Measurements from ENCODE around the gene INPP4B. TPM values are rescaled to one million over a fixed set of nuclear protein-coding genes. Genes with fewer than 3 reads are reported as not detected.

INPP4B gene
- total RNA-seq, 1 experiment from 2014 or later: 14.3 TPM

DNA sequence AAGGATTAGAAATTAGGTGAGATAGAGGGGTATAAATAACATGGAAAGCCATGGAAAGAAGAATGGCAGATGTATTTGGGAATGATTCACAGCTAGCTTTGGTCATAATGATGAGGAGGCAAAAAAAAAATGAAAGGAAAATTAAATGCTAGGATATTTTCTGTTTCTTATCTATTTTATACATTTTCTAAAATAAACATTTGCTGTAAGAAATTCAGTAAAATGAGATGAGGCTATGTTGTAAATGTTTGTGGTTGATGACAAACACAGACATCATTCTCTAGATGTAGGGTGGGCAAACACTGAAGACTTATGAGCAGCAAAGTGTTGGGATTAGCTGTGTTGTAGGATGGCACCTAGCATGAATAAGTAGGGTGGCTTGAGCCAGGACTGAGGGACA lies 802.6 kb downstream of the INPP4B start:
- no peaks in the 10 kb centered on the region for H3K9me2 ChIP-seq (ENCODE audit: insufficient read depth)
- no peaks in the 10 kb centered on the region for H3K36me3 ChIP-seq (ENCODE audit: control insufficient read depth in 1 of 2, insufficient read depth in 2 of 2, low read length in 2 of 2)
- no peaks in the 10 kb centered on the region for H4K20me1 ChIP-seq (ENCODE audit: insufficient read depth)
- H3K9ac ChIP-seq (ENCODE audit: low read length): no peak overlapping the region
- no peak for DNase-seq (ENCODE audit: low read depth, low spot score)
- no peak for ATAC-seq
- TF ChIP-seq RAD21 (IDR thresholded peaks at IDR 0.05; ENCODE audit: low read depth) (no peak), EGR1 (IDR thresholded peaks at IDR 0.05; ENCODE audit: low read depth) (no peak), JUND (IDR thresholded peaks at IDR 0.05) (no peak), ELF1 (IDR thresholded peaks at IDR 0.05; ENCODE audit: borderline replicate concordance, low read depth) (no peak), EZH2 (IDR thresholded peaks at IDR 0.05) (no peak), POLR2A (IDR thresholded peaks at IDR 0.05; ENCODE audit: borderline replicate concordance, extremely low read depth, insufficient read depth, insufficient read length) (no peak), CEBPB (IDR thresholded peaks at IDR 0.05; ENCODE audit: low read depth) (no peak), SRF (IDR thresholded peaks at IDR 0.05; ENCODE audit: low read depth) (no peak), SP1 (IDR thresholded peaks at IDR 0.05; ENCODE audit: low read depth) (no peak), EZH2phosphoT487 (IDR thresholded peaks at IDR 0.05; ENCODE audit: borderline replicate concordance) (no peak), CBX3 (IDR thresholded peaks at IDR 0.05; ENCODE audit: low read depth) (no peak)
- TF ChIP-seq, protein P1, sequence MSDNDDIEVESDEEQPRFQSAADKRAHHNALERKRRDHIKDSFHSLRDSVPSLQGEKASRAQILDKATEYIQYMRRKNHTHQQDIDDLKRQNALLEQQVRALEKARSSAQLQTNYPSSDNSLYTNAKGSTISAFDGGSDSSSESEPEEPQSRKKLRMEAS (IDR thresholded peaks at IDR 0.05): no peak
- no TSS peak for BruUV-seq (replicated peaks)
- intact Hi-C loops (cut with micrococcal nuclease): no loop called here
- no peaks in the 10 kb centered on the region for H3K4me1 ChIP-seq (ENCODE audit: control insufficient read depth in 1 of 2, insufficient read depth in 2 of 2, low read length in 2 of 2)
- ChIA-PET POLR2A (no interaction called here), RAD21 (ENCODE audit: low non-redundant PET in 1 of 2, low total read pairs in 2 of 2, uncharacterized antibody in 2 of 2, unreplicated experiment in 2 of 2) (no interaction called here), CTCF (no interaction called here)
- no peaks in the 10 kb centered on the region for H3K79me2 ChIP-seq (ENCODE audit: insufficient read depth, low read length)
- H3K4me2 ChIP-seq (ENCODE audit: low read length): no peak overlapping the region
- no peak overlapping the region for H3K4me3 ChIP-seq (replicated peaks in 1 of 2; ENCODE audit: low read depth in 1 of 2, low read length in 2 of 2)
- no peaks in the 10 kb centered on the region for H3K9me3 ChIP-seq (ENCODE audit: control insufficient read depth in 1 of 2, insufficient read depth in 1 of 2, low read depth in 1 of 2, low read length in 2 of 2)
- H3K27me3 ChIP-seq (ENCODE audit: insufficient read depth, low read length): no peaks in the 10 kb centered on the region
- H3K27ac ChIP-seq (ENCODE audit: low read depth, low read length): no peak overlapping the region
- H2AFZ ChIP-seq (ENCODE audit: low read depth, low read length, poor library complexity, severe bottlenecking): no peak overlapping the region

DNA sequence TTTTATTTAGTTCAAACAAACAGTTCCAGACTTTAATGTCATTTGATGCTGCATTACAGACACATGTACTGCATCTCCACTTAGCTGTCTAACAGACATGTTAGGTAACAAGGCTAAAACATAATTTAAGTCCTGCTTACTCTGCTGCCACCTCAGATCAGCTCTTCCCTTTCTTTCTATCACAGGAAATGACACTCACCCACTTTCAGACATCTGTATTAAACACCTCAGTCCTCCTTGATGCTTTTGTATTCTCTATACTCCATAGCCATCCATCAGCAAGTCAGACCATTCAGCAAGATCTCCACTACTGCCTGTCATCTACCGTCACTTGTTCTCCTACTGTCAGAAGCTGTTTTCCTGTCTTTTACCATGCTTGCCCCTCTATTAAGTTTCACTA lies 804.3 kb downstream of the INPP4B start:
- H3K4me1 ChIP-seq (ENCODE audit: control insufficient read depth in 1 of 2, insufficient read depth in 2 of 2, low read length in 2 of 2): peaks cover 5 to 9% of the 10 kb centered on the region in 2 experiments; a peak in 3 of 4 replicates
- CTCF ChIA-PET: no interaction called here
- RAD21 ChIA-PET (ENCODE audit: low non-redundant PET in 1 of 2, low total read pairs in 2 of 2, uncharacterized antibody in 2 of 2, unreplicated experiment in 2 of 2): no interaction called here
- no peak overlapping the region for H3K27ac ChIP-seq (ENCODE audit: low read depth, low read length)
- no TSS peak for BruUV-seq (replicated peaks)
- H3K9me3 ChIP-seq (ENCODE audit: control insufficient read depth in 1 of 2, insufficient read depth in 1 of 2, low read depth in 1 of 2, low read length in 2 of 2): no peaks in the 10 kb centered on the region
- POLR2A ChIA-PET: no interaction called here
- H4K20me1 ChIP-seq (ENCODE audit: insufficient read depth): no peaks in the 10 kb centered on the region
- ATAC-seq (no peak), DNase-seq (ENCODE audit: low read depth, low spot score) (no peak)
- no peaks in the 10 kb centered on the region for H3K79me2 ChIP-seq (ENCODE audit: insufficient read depth, low read length)
- no peaks in the 10 kb centered on the region for H3K36me3 ChIP-seq (ENCODE audit: control insufficient read depth in 1 of 2, insufficient read depth in 2 of 2, low read length in 2 of 2)
- H3K4me2 ChIP-seq (ENCODE audit: low read length): no peak overlapping the region
- TF ChIP-seq EZH2phosphoT487 (IDR thresholded peaks at IDR 0.05; ENCODE audit: borderline replicate concordance): no peak
- no peak for TF ChIP-seq SRF (IDR thresholded peaks at IDR 0.05; ENCODE audit: low read depth)
- no peak for TF ChIP-seq ELF1 (IDR thresholded peaks at IDR 0.05; ENCODE audit: borderline replicate concordance, low read depth)
- TF ChIP-seq EGR1 (IDR thresholded peaks at IDR 0.05; ENCODE audit: low read depth): no peak
- no peak for TF ChIP-seq POLR2A (IDR thresholded peaks at IDR 0.05; ENCODE audit: borderline replicate concordance, extremely low read depth, insufficient read depth, insufficient read length)
- no peak for TF ChIP-seq POLR2AphosphoS5 (IDR thresholded peaks at IDR 0.05; ENCODE audit: low read depth, low read length)
- TF ChIP-seq, protein P1 (IDR thresholded peaks at IDR 0.05): no peak
- TF ChIP-seq, protein P2, sequence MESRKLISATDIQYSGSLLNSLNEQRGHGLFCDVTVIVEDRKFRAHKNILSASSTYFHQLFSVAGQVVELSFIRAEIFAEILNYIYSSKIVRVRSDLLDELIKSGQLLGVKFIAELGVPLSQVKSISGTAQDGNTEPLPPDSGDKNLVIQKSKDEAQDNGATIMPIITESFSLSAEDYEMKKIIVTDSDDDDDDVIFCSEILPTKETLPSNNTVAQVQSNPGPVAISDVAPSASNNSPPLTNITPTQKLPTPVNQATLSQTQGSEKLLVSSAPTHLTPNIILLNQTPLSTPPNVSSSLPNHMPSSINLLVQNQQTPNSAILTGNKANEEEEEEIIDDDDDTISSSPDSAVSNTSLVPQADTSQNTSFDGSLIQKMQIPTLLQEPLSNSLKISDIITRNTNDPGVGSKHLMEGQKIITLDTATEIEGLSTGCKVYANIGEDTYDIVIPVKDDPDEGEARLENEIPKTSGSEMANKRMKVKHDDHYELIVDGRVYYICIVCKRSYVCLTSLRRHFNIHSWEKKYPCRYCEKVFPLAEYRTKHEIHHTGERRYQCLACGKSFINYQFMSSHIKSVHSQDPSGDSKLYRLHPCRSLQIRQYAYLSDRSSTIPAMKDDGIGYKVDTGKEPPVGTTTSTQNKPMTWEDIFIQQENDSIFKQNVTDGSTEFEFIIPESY (IDR thresholded peaks at IDR 0.05; ENCODE audit: extremely low read depth, insufficient replicate concordance, low read length): no peak
- TF ChIP-seq TCF7L2 (IDR thresholded peaks at IDR 0.05; ENCODE audit: borderline replicate concordance, extremely low read depth, insufficient read depth, insufficient read length): no peak
- no peak for TF ChIP-seq CBX3 (IDR thresholded peaks at IDR 0.05; ENCODE audit: low read depth)
- no peak for TF ChIP-seq CEBPB (IDR thresholded peaks at IDR 0.05; ENCODE audit: low read depth)
- no peaks in the 10 kb centered on the region for H3K27me3 ChIP-seq (ENCODE audit: insufficient read depth, low read length)
- H3K4me3 ChIP-seq (replicated peaks in 1 of 2; ENCODE audit: low read depth in 1 of 2, low read length in 2 of 2): no peak overlapping the region
- intact Hi-C loops (cut with micrococcal nuclease): no loop called here
- H3K9ac ChIP-seq (ENCODE audit: low read length): no peak overlapping the region
- H3K9me2 ChIP-seq (ENCODE audit: insufficient read depth): no peaks in the 10 kb centered on the region
- H2AFZ ChIP-seq (ENCODE audit: low read depth, low read length, poor library complexity, severe bottlenecking): no peak overlapping the region
